ENCODE measurements around the gene DENND4A.
"Not testable (repeated sequence)": the region's sequence is repeated elsewhere in the genome, so short reads cannot be mapped to it uniquely, and the experiment has no call there.

The DENND4A gene

GRCh38 chr15:65619626-65620290, 172.3 kb downstream of the DENND4A start:
- no peak overlapping the region for H3K27ac ChIP-seq
- no peak for TF ChIP-seq CTCF (IDR thresholded peaks at IDR 0.05)
- H3K4me1 ChIP-seq (ENCODE audit: control insufficient read depth in 1 of 2, insufficient read depth in 1 of 2, low read depth in 1 of 2, low read length in 1 of 2) = no peaks in the 10 kb centered on the region
- H3K4me3 ChIP-seq (ENCODE audit: low read depth in 1 of 2, low read length in 1 of 2) = no peak overlapping the region
- no peaks in the 10 kb centered on the region for H3K27me3 ChIP-seq
- no peaks in the 10 kb centered on the region for H3K9me3 ChIP-seq
- H3K36me3 ChIP-seq = no peaks in the 10 kb centered on the region

GRCh38 chr15:65618560-65619109, 173.5 kb downstream of the DENND4A start:
- Histone ChIP-seq H3K9me3 (no peaks in the 10 kb centered on the region), H3K36me3 (no peaks in the 10 kb centered on the region), H3K27me3 (no peaks in the 10 kb centered on the region), H3K4me3 (ENCODE audit: low read depth in 1 of 2, low read length in 1 of 2) (no peak overlapping the region), H3K4me1 (ENCODE audit: control insufficient read depth in 1 of 2, insufficient read depth in 1 of 2, low read depth in 1 of 2, low read length in 1 of 2) (no peaks in the 10 kb centered on the region), H3K27ac (no peak overlapping the region)
- TF ChIP-seq CTCF (IDR thresholded peaks at IDR 0.05) = no peak

- not testable (repeated sequence) for H3K36me3 ChIP-seq; H3K4me1 ChIP-seq (ENCODE audit: control insufficient read depth in 1 of 2, insufficient read depth in 1 of 2, low read depth in 1 of 2, low read length in 1 of 2); H3K9me3 ChIP-seq; H3K4me3 ChIP-seq (ENCODE audit: low read depth in 1 of 2, low read length in 1 of 2); H3K27me3 ChIP-seq; H3K27ac ChIP-seq
These were observed 176.2 kb downstream of the DENND4A start for GRCh38 chr15:65615887-65616286.

GRCh38 chr15:65612949-65613744, 178.9 kb downstream of the DENND4A start:
- H3K4me1 ChIP-seq (ENCODE audit: control insufficient read depth in 1 of 2, insufficient read depth in 1 of 2, low read depth in 1 of 2, low read length in 1 of 2) = peaks cover 13% of the 10 kb centered on the region in 2 experiments
- H3K27me3 ChIP-seq = no peaks in the 10 kb centered on the region
- no peak for TF ChIP-seq CTCF (IDR thresholded peaks at IDR 0.05)
- H3K27ac ChIP-seq = no peak overlapping the region
- no peaks in the 10 kb centered on the region for H3K36me3 ChIP-seq
- no peaks in the 10 kb centered on the region for H3K9me3 ChIP-seq
- no peak overlapping the region for H3K4me3 ChIP-seq (ENCODE audit: low read depth in 1 of 2, low read length in 1 of 2)

GRCh38 chr15:65612616-65612946, 179.5 kb downstream of the DENND4A start:
- Histone ChIP-seq H3K4me1 (ENCODE audit: control insufficient read depth in 1 of 2, insufficient read depth in 1 of 2, low read depth in 1 of 2, low read length in 1 of 2) (peaks cover 13% of the 10 kb centered on the region in 2 experiments), H3K9me3 (no peaks in the 10 kb centered on the region), H3K27me3 (no peaks in the 10 kb centered on the region), H3K36me3 (no peaks in the 10 kb centered on the region), H3K4me3 (ENCODE audit: low read depth in 1 of 2, low read length in 1 of 2) (no peak overlapping the region), H3K27ac (no peak overlapping the region)
- TF ChIP-seq CTCF (IDR thresholded peaks at IDR 0.05) = no peak
